Astrocyte of the spinal cord (primary cell): ENCODE data around the gene OPN3.

Experiments used
- DNase-seq: peaks from one replicate; pipeline ENCODE4 v3.0.0; 2011; ENCODE audit warnings: low read depth, low spot score
- H3K4me3 ChIP-seq: 2 replicates; pipeline ENCODE4 v1.5.1; 2011; ENCODE audit warnings: low read depth, mild to moderate bottlenecking, low read length, moderate library complexity
- in situ Hi-C: cut with HindIII; loops from 2 replicates; pipeline ENCODE4 v1.10.0; 2017; ENCODE audit warnings: low sequenced_read_pairs
- TF ChIP-seq, protein P1 (sequence below): IDR thresholded peaks from 2 replicates; pipeline ENCODE4 v1.5.1; 2012; ENCODE audit warnings: low read depth, mild to moderate bottlenecking, low read length, inconsistent platforms

Gene OPN3

GRCh38 chr1:241586905-241587512 is 53.2 kb downstream of the OPN3 start:
- in situ Hi-C loops: no loop called here
- TF ChIP-seq, protein P1, sequence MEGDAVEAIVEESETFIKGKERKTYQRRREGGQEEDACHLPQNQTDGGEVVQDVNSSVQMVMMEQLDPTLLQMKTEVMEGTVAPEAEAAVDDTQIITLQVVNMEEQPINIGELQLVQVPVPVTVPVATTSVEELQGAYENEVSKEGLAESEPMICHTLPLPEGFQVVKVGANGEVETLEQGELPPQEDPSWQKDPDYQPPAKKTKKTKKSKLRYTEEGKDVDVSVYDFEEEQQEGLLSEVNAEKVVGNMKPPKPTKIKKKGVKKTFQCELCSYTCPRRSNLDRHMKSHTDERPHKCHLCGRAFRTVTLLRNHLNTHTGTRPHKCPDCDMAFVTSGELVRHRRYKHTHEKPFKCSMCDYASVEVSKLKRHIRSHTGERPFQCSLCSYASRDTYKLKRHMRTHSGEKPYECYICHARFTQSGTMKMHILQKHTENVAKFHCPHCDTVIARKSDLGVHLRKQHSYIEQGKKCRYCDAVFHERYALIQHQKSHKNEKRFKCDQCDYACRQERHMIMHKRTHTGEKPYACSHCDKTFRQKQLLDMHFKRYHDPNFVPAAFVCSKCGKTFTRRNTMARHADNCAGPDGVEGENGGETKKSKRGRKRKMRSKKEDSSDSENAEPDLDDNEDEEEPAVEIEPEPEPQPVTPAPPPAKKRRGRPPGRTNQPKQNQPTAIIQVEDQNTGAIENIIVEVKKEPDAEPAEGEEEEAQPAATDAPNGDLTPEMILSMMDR: no peak
- DNase-seq: no peak
- H3K4me3 ChIP-seq: no peak overlapping the region

- no peak overlapping the region for H3K4me3 ChIP-seq
- DNase-seq: no peak
- in situ Hi-C loops: no loop called here
- TF ChIP-seq, protein P1: no peak
Measured at GRCh38 chr1:241582921-241583321, 57.2 kb downstream of the OPN3 start.

DNA sequence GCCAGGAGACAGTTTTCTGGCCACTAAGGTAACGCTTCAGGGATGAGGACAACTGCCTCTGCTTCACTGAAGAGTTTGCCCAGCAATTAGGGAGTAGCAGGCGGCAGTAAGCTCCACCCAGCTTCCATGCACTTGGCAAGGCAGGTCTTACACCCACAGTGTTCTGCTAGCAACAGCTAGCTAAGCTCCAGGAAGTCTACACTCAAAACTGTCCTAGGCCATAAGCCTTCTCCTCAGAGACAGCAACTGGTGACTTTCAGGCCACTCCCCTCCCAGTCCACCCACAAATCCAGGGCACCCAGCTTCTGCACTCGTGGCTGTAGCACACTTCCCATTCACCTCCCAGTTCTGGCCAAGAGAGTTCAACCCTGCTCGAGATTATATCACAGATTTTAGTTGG is 60.7 kb downstream of the OPN3 start:
- in situ Hi-C loops: no loop called here
- no peak overlapping the region for H3K4me3 ChIP-seq
- DNase-seq: no peak
- TF ChIP-seq, protein P1: no peak

DNA sequence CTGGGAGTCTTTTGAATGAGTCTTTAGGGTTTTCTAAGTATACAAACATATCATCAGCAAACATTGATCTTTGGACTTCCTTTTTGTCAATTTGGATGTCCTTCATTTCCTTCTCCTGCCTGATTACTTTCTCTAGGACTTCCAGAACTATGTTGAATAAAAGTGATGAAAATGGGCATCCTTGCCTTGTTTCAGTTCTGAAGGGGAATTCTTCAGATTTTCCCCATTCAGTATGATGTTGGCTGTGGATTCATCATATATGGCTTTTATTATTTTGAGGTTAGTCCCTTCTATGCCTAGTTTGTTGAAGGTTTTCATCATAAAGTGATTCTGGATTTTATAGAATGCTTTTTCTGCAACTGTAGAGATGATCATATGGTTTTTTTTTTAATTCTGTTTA is 66.0 kb downstream of the OPN3 start:
- TF ChIP-seq, protein P1: no peak
- no peak for DNase-seq
- no peak overlapping the region for H3K4me3 ChIP-seq
- in situ Hi-C loops: no loop called here

GRCh38 chr1:241569848-241570247 is 70.3 kb downstream of the OPN3 start:
- H3K4me3 ChIP-seq: no peak overlapping the region
- TF ChIP-seq, protein P1: no peak
- DNase-seq: no peak
- in situ Hi-C loops: no loop called here

- DNase-seq: no peak
- no peak overlapping the region for H3K4me3 ChIP-seq
- in situ Hi-C loops: no loop called here
- TF ChIP-seq, protein P1: no peak
Measured at GRCh38 chr1:241560849-241561187, 79.4 kb downstream of the OPN3 start.
